Endodermal cell (in vitro differentiated cells): ENCODE results near the gene ATP2B3. TPM values are rescaled to one million over a fixed set of nuclear protein-coding genes. Genes with fewer than 3 reads are reported as not detected.

ENCODE experiments used
- DNase-seq: peaks from one replicate; pipeline ENCODE4 v3.0.0-alpha.2; 2017
- H3K27ac ChIP-seq: 2 replicates; pipeline ENCODE4 v1.5.1; 2013; ENCODE audit warnings: mild to moderate bottlenecking, low read depth, low read length, moderate library complexity
- H3K27me3 ChIP-seq: 2 replicates; pipeline ENCODE4 v1.6.1; 2013; ENCODE audit warnings: mild to moderate bottlenecking, low read length, moderate library complexity; ENCODE audit not compliant: insufficient read depth, control insufficient read depth, poor library complexity, severe bottlenecking
- H3K36me3 ChIP-seq: 2 replicates; pipeline ENCODE4 v1.7.0; 2013; ENCODE audit warnings: mild to moderate bottlenecking, low read length, moderate library complexity; ENCODE audit not compliant: control insufficient read depth, insufficient read depth
- H3K4me1 ChIP-seq: one replicate; pipeline ENCODE4 v1.7.0; 2013; ENCODE audit warnings: low read length; ENCODE audit not compliant: control insufficient read depth, insufficient read depth
- H3K4me3 ChIP-seq: 2 replicates; pipeline ENCODE4 v1.5.1; 2013; ENCODE audit warnings: mild to moderate bottlenecking, low read length, moderate library complexity
- H3K9ac ChIP-seq: 2 replicates; pipeline ENCODE4 v1.6.1; 2013; ENCODE audit warnings: mild to moderate bottlenecking, low read length, moderate library complexity; ENCODE audit not compliant: poor library complexity, severe bottlenecking; ENCODE audit errors: extremely low read depth
- H3K9me3 ChIP-seq: 2 replicates; pipeline ENCODE4 v1.6.1; 2013; ENCODE audit warnings: mild to moderate bottlenecking, low read length, moderate library complexity; ENCODE audit not compliant: control insufficient read depth
- H3K27ac Mint-ChIP-seq: 2 replicates; pipeline ENCODE4 v1.8.0; 2020; ENCODE audit warnings: mixed read lengths
- H3K27me3 Mint-ChIP-seq: 2 replicates; pipeline ENCODE4 v1.8.0; 2021; ENCODE audit warnings: mild to moderate bottlenecking, mixed read lengths; ENCODE audit not compliant: insufficient read depth
- H3K36me3 Mint-ChIP-seq: 2 replicates; pipeline ENCODE4 v1.8.0; 2020; ENCODE audit warnings: low read depth, mixed read lengths
- H3K4me1 Mint-ChIP-seq: 2 replicates; pipeline ENCODE4 v1.8.0; 2020; ENCODE audit warnings: mixed read lengths
- H3K4me3 Mint-ChIP-seq: 2 replicates; pipeline ENCODE4 v1.8.0; 2020; ENCODE audit warnings: mild to moderate bottlenecking, moderate library complexity, mixed read lengths
- H3K9me3 Mint-ChIP-seq: 2 replicates; pipeline ENCODE4 v1.8.0; 2020; ENCODE audit warnings: mild to moderate bottlenecking, mixed read lengths
- WGBS, 2 experiments: methylation state at CpG; one replicate each; pipeline versions ENCODE4 v1.1.5 to v1.1.7; 2013; ENCODE audit warnings: missing lambda C conversion rate in 2 of 2, mixed read lengths in 1 of 2; ENCODE audit not compliant: insufficient coverage in 1 of 2, insufficient read length in 1 of 2; 5-methylcytosine and 5-hydroxymethylcytosine counted together
- total RNA-seq, 2 donors: library from RNA; stranded (reverse); fragmentation: NEBNext Ultra II Directional in 1 of 2; extraction: Animal tissue kit (Norgen Biotek cat#: 25700) in 1 of 2; gene quantifications; 2 replicates in 1 of 2; 3 replicates in 1 of 2; pipeline ENCODE4 v1.2.1, GENCODE V29; 2021
- TF ChIP-seq, protein P1 (sequence below): fragments of 200-600 bp; sonication (generic); conservative IDR thresholded peaks from 2 replicates; pipeline ENCODE4 v1.5.0; 2021; ENCODE audit warnings: antibody characterized with exemption, mild to moderate bottlenecking

The ATP2B3 gene
- total RNA-seq, 2 donors from 2014 or later: not detected

DNA sequence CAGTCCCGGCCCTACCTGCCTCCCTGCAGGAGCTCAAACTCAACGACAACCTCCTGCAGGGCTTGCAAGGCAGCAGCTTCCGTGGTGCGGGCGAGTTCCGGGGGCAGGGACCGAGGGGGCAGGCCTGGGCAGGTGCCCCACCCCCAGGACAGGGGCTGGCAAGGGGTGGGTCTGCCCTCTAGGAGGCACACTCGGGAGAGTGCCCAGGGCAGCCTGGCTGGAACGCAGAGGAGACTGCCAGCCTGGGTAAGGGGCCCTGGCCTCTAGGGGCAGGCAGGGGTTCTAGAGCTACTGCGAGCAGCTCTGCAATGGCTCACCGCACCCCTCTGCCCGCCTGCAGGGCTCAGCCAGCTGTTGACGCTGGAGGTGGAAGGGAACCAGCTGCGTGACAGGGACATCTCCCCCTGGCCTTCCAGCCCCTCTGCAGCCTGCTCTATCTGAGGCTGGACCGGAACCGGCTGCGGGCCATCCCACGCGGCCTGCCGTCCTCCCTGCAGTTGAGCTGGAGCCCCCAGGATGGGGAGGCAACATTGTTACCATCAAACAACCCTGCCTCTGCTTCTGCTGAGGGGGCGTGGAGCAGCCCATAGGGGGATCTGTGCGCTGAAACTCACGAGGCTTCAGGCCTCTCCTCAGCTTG is 34.9 kb upstream of the ATP2B3 start:
- H3K4me3 Mint-ChIP-seq: no peak overlapping the region
- H3K27me3 Mint-ChIP-seq: peaks cover 2% of the 10 kb centered on the region
- H3K27ac Mint-ChIP-seq: no peak overlapping the region
- peaks cover 2% of the 10 kb centered on the region for H3K4me1 Mint-ChIP-seq
- H3K27me3 ChIP-seq: no peaks in the 10 kb centered on the region
- WGBS, 2 experiments: 82 to 90% methylated on average over 7 to 23 of the region's 23 CpGs
- H3K4me3 ChIP-seq: no peak overlapping the region
- H3K27ac ChIP-seq: no peak overlapping the region
- no peak for DNase-seq
- no peaks in the 10 kb centered on the region for H3K36me3 Mint-ChIP-seq
- H3K4me1 ChIP-seq: no peaks in the 10 kb centered on the region
- no peak overlapping the region for H3K9ac ChIP-seq
- no peaks in the 10 kb centered on the region for H3K36me3 ChIP-seq
- H3K9me3 ChIP-seq: no peaks in the 10 kb centered on the region
- TF ChIP-seq, protein P1, sequence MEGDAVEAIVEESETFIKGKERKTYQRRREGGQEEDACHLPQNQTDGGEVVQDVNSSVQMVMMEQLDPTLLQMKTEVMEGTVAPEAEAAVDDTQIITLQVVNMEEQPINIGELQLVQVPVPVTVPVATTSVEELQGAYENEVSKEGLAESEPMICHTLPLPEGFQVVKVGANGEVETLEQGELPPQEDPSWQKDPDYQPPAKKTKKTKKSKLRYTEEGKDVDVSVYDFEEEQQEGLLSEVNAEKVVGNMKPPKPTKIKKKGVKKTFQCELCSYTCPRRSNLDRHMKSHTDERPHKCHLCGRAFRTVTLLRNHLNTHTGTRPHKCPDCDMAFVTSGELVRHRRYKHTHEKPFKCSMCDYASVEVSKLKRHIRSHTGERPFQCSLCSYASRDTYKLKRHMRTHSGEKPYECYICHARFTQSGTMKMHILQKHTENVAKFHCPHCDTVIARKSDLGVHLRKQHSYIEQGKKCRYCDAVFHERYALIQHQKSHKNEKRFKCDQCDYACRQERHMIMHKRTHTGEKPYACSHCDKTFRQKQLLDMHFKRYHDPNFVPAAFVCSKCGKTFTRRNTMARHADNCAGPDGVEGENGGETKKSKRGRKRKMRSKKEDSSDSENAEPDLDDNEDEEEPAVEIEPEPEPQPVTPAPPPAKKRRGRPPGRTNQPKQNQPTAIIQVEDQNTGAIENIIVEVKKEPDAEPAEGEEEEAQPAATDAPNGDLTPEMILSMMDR: peak; percentile 27
- H3K9me3 Mint-ChIP-seq: peaks cover 35% of the 10 kb centered on the region

DNA sequence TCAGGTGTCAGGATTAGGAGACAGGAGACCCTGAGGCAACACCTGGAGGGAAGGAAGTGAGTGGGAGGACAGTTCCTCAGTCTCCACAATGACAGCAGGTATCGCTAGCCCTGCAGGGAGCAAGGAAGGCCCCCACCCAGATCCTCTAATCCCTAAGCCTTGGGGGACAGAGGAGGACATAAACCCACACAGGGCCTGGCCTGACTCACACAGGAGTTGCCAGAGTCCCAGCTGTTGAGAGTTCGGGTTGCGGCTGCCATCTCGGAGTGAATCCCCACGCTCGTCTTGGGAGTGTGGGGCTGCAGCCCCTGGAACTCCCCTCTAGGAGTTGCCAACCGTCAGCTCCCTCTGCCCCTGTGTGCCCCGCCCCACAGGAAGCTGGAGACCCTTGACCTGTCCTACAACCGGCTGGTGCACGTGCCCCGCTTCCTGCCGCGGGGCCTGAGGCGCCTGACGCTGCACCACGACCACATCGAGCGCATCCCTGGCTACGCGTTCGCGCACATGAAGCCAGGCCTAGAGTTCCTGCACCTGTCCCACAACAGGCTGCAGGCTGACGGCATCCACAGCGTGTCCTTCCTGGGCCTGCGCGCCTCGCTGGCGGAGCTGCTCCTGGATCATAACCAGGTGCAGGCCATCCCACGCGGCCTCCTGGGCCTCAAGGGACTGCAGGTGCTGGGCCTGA is 31.9 kb upstream of the ATP2B3 start:
- Mint-ChIP-seq H3K4me1 (no peaks in the 10 kb centered on the region), H3K27me3 (peaks cover 2% of the 10 kb centered on the region), H3K4me3 (no peak overlapping the region), H3K27ac (no peak overlapping the region), H3K9me3 (peaks cover 41% of the 10 kb centered on the region), H3K36me3 (no peaks in the 10 kb centered on the region)
- Histone ChIP-seq H3K27ac (no peak overlapping the region), H3K4me3 (no peak overlapping the region), H3K36me3 (no peaks in the 10 kb centered on the region), H3K27me3 (no peaks in the 10 kb centered on the region), H3K4me1 (no peaks in the 10 kb centered on the region), H3K9ac (no peak overlapping the region), H3K9me3 (no peaks in the 10 kb centered on the region)
- 88% methylated on average over 30 of the region's 30 CpGs; no CpG with 5 or more reads in 1 of the 2 experiments for WGBS, 2 experiments
- DNase-seq: no peak
- TF ChIP-seq, protein P1: no peak

DNA sequence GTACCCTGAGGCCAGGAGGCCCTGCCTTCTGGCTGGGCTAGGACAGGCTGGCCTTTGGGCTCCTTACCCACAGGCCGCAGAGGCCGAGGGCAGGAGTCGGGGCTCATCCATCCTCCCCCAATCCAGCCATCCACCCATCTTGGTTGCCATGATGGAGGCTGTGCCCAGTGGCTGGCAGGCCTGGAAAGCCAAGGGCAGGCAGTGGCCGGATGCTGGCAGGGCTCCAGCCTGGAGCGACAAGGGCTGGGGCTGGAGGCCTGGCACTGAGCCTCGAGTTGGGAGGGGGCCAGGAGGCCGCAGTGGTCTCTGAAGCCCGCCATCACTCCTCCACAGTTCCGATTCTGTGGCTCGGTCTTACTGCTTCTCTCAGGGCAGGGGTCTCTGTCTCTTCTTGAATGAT is 31.3 kb upstream of the ATP2B3 start:
- TF ChIP-seq, protein P1: no peak
- Mint-ChIP-seq H3K4me3 (no peak overlapping the region), H3K27ac (no peak overlapping the region), H3K9me3 (peaks cover 45% of the 10 kb centered on the region), H3K4me1 (no peaks in the 10 kb centered on the region), H3K36me3 (no peaks in the 10 kb centered on the region), H3K27me3 (peaks cover 2% of the 10 kb centered on the region)
- H3K4me1 ChIP-seq: no peaks in the 10 kb centered on the region
- no peak overlapping the region for H3K27ac ChIP-seq
- no peak for DNase-seq
- no peaks in the 10 kb centered on the region for H3K36me3 ChIP-seq
- 93 to 100% methylated on average over 1 to 10 of the region's 10 CpGs for WGBS, 2 experiments
- no peaks in the 10 kb centered on the region for H3K9me3 ChIP-seq
- H3K9ac ChIP-seq: no peak overlapping the region
- no peaks in the 10 kb centered on the region for H3K27me3 ChIP-seq
- H3K4me3 ChIP-seq: no peak overlapping the region
